ENCODE measurements around the gene S100A2. TPM values are rescaled to one million over a fixed set of nuclear protein-coding genes. Genes with fewer than 3 reads are reported as not detected.

S100A2 gene
- total and polyA plus RNA-seq, 10 donors = 0.60 to 5.2 (median 0.97) TPM; not detected in 5

DNA sequence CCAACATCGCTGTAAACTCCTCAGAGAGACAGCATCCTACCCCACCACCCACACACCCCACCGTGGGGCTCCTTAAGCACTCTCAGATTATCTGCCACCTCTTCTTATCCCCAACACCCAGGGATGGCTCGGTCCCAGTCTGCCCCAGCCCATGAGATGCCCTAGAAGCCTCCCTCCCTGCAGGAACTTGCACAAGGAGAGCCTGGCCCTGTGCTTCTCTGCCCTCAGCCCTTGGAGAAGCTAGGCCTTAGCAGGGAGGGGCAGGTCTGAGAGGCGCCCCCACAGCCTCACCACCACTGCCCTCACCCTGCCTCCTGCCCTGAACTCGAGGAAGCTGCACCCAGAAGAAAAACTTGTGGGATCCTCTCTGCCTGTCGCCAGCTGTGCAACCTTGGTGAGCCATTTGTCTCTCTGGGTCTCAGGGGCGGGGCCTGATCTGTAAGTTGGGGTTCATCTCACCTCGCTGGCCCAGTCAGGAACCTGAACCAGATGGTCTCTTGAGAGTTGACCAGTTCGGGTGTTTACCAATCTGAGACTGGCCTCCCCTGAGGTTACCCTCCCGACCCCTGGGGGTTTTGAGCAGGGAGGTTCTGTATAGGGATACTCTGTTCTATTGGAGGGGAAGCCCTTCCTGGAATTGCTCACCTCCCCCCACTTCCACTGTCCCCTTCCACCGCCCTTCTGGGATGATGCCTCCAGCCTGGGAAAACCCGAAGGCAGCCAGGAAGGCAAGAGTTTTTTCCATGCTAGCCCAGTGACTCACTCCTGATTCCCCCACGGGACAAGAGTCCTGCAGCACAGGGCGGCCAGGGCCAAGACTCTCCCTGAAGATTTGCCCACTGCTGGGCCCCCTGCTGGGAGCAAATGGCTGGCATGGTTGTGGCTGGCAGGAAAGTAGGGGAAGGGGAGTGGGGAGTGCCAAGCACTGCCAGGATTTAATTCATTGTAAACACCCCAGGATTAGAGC, 16.6 kb downstream of the S100A2 start, which contains the start of gene S100A3:
S100A3 (minus strand) TSS at position 537 of the 967 bp plus-strand sequence. CDS start 773 bp downstream, outside the sequence.
- intact Hi-C loops (cut with DNase I; ENCODE audit: low total_unique reads) = no loop called here
- DNase-seq = peak; percentile 61
- 67 to 79% (median 72%) methylated on average over 12 to 14 of the region's 14 CpGs for WGBS, 5 donors
- Histone ChIP-seq H3K36me3 (peaks cover 0 to 8% (median 0%) of the 10 kb centered on the region in 6 donors), H3K27ac (peak within 1 kb of the TSS in 3 of 8 donors; percentile 14 to 50 (median 36)), H3K4me1 (peaks cover 18 to 88% (median 53%) of the 10 kb centered on the region in 6 donors), H3K27me3 (replicated peaks in 1 of 7) (no peaks in the 10 kb centered on the region), H3K9me3 (no peaks in the 10 kb centered on the region), H3K4me3 (no peak within 1 kb of the TSS)
- no peak for TF ChIP-seq POLR2AphosphoS5 (IDR thresholded peaks at IDR 0.05)
- TF ChIP-seq, protein P1, sequence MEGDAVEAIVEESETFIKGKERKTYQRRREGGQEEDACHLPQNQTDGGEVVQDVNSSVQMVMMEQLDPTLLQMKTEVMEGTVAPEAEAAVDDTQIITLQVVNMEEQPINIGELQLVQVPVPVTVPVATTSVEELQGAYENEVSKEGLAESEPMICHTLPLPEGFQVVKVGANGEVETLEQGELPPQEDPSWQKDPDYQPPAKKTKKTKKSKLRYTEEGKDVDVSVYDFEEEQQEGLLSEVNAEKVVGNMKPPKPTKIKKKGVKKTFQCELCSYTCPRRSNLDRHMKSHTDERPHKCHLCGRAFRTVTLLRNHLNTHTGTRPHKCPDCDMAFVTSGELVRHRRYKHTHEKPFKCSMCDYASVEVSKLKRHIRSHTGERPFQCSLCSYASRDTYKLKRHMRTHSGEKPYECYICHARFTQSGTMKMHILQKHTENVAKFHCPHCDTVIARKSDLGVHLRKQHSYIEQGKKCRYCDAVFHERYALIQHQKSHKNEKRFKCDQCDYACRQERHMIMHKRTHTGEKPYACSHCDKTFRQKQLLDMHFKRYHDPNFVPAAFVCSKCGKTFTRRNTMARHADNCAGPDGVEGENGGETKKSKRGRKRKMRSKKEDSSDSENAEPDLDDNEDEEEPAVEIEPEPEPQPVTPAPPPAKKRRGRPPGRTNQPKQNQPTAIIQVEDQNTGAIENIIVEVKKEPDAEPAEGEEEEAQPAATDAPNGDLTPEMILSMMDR (IDR thresholded peaks at IDR 0.05 in 8 of 11, conservative IDR thresholded peaks at IDR 0.05 in 3 of 11) = no peak
- TF ChIP-seq POLR2A (IDR thresholded peaks at IDR 0.05) = no peak

DNA sequence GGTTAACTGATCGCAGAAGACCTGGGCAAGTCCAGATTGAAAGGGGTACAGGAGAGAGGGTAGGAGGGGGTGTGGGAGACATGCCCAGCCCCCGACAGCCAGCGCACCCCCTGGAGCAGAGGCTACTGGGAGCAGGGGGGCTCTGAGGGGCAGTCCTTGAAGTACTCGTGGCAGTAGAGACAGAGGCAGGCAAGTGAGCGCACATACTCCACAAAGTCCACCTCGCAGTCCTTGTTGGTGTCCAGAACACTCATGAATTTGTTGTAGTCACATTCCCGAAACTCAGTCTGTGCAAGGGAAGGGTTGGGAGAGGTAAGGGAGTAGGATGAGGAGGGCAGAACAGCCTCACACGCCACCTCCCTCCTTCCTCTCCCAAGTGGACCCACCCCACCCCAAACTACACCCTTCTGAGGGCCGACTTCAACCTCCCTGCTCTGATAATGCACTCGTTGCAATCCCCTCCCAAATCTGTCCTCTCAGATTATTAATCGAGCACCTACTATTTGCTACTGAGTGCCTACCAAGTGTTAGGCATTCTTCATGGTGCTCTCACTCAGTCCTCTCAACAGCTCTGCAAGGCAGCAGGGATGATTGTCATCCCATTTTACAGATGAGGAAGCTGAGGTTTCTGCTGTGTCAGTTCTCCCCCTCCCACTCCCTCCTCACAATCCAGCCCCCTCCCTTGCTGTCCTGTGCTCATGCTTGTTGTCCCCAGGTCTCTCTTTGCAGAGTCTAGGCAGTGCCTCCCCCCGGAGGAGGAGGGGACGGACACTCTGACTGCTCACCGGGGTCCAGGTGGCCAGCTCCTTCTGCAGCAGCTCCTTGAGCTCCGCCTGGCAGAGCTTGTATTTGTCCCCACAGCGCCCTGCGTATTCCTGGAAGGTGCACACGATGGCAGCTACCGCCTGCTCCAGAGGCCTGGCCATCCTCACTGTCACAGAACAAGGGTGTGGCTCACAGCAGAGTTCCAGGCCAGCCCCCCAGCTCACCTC, 17.8 kb downstream of the S100A2 start:
- Histone ChIP-seq H3K27me3 (replicated peaks in 1 of 7) (no peaks in the 10 kb centered on the region), H3K27ac (peak overlapping the region in 1 of 8 donors; percentile 93), H3K36me3 (peaks cover 0 to 20% (median 0%) of the 10 kb centered on the region in 6 donors), H3K9me3 (no peaks in the 10 kb centered on the region), H3K4me3 (no peak overlapping the region), H3K4me1 (peaks cover 18 to 88% (median 61%) of the 10 kb centered on the region in 6 donors)
- DNase-seq = peak; percentile 63
- intact Hi-C loops (cut with DNase I; ENCODE audit: low total_unique reads) = no loop called here
- TF ChIP-seq POLR2AphosphoS5 (IDR thresholded peaks at IDR 0.05) = no peak
- no peak for TF ChIP-seq POLR2A (IDR thresholded peaks at IDR 0.05)
- TF ChIP-seq, protein P1 (IDR thresholded peaks at IDR 0.05 in 8 of 11, conservative IDR thresholded peaks at IDR 0.05 in 3 of 11) = no peak
- 91 to 97% (median 93%) methylated on average over 16 to 19 of the region's 19 CpGs for WGBS, 5 donors

DNA sequence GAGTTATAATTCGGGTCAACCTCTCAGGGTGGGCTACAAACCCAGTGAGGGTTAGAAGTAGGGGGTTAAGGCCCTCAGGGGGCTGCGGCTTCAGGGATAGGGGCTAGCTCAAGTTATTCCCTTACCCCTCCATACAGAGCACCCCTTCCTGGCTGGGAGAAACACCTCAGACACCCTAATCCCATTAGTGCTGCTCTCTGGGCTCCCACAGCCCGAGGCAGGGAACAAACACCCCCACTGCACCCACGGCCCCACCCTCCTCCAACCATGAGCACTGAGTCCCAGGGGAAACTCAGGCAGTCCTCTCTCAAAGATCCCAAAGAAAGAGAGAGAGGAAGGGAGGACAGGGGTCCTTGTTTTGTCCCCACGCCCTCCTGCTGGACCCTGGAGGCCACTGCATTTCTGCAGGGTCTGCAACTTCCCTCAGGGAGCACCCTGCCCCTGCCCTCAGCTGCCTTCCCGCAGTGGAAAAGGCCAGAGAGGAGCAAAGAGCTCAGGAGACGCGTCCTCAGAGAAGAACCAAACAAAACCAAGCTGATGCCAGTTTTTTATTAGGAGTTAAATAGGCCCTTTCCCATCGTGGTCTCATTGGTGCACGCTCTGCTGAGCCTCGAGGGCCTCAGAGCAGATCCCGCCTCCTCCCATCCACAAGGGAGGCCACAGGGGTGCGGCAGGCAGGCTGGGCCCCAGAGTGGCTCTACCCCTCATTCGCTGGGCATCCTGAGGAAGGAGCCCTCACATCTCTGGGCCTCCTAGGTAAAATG, 18.7 kb downstream of the S100A2 start:
- TF ChIP-seq POLR2A (IDR thresholded peaks at IDR 0.05) = no peak
- TF ChIP-seq, protein P1 (IDR thresholded peaks at IDR 0.05 in 8 of 11, conservative IDR thresholded peaks at IDR 0.05 in 3 of 11) = no peak
- TF ChIP-seq POLR2AphosphoS5 (IDR thresholded peaks at IDR 0.05) = no peak
- Histone ChIP-seq H3K27ac (peak overlapping the region in 4 of 8 donors; percentile 84 to 93 (median 90)), H3K4me1 (peaks cover 24 to 97% (median 69%) of the 10 kb centered on the region in 6 donors), H3K27me3 (replicated peaks in 1 of 7) (no peaks in the 10 kb centered on the region), H3K4me3 (no peak overlapping the region), H3K9me3 (no peaks in the 10 kb centered on the region), H3K36me3 (peaks cover 0 to 26% (median 0%) of the 10 kb centered on the region in 6 donors)
- 79 to 90% (median 83%) methylated on average over 13 to 14 of the region's 14 CpGs for WGBS, 5 donors
- DNase-seq = peak; percentile 68
- intact Hi-C loops (cut with DNase I; ENCODE audit: low total_unique reads) = no loop called here

Measured in spleen (tissue), 11 donors.